HepG2 (cell line): ENCODE data around the gene BMP8A. TPM values are rescaled to one million over a fixed set of nuclear protein-coding genes. Genes with fewer than 3 reads are reported as not detected.

ENCODE experiments used
- ATAC-seq: fragments of 200-7000 bp; cut with Tn5 transposase; 3 replicates; pipeline ENCODE4 v1.9.1; 2020; ENCODE audit warnings: mild to moderate bottlenecking, moderate library complexity
- BruUV-seq: library from RNA; stranded (reverse); fragments of 400-500 nt; replicated peaks from 2 replicates; lab custom pipeline; 2021; lab: Mats Ljungman, UMichigan
- CTCF ChIA-PET: fragments of 300-600 bp; formaldehyde crosslinking; extraction: SDS; loops from one replicate; lab custom pipeline; 2021; ENCODE audit warnings: low total read pairs, inconsistent platforms, low intra/inter-chr PET ratio; lab: Yijun Ruan, JAX
- POLR2A ChIA-PET: fragments of 350-600 bp; sonication (Branson Sonifier 250); formaldehyde crosslinking; loops from one replicate; lab custom pipeline; 2020; ENCODE audit warnings: antibody characterized with exemption, inconsistent platforms; lab: Yijun Ruan, JAX
- DNase-seq: peaks from one replicate; pipeline ENCODE4 v3.0.0-alpha.2; 2015; ENCODE audit warnings: low spot score
- FAIRE-seq: peaks from 3 replicates; lab custom pipeline; 2011; peaks lifted over from hg19 to GRCh38; lab: Jason Lieb, UNC
- H2AFZ ChIP-seq: one replicate; pipeline ENCODE4 v1.6.1; 2011; ENCODE audit warnings: low read length, inconsistent platforms
- H3K27ac ChIP-seq: fragments of 300-600 bp; 3 replicates; pipeline ENCODE4 v1.8.0; 2011; ENCODE audit warnings: mixed run types, mild to moderate bottlenecking, mixed read lengths, low read length, inconsistent platforms; ENCODE audit not compliant: insufficient read depth; ENCODE audit errors: extremely low read length
- H3K27me3 ChIP-seq, 2 experiments: fragments of 200-600 bp in 1 of 2; 2 replicates in 1 of 2; 3 replicates in 1 of 2; pipeline versions ENCODE4 v1.6.0 to v1.8.0; 2011; ENCODE audit warnings: low read length in 2 of 2, mild to moderate bottlenecking in 2 of 2, moderate library complexity in 2 of 2, inconsistent platforms in 1 of 2; ENCODE audit not compliant: insufficient read depth in 2 of 2, control insufficient read depth in 1 of 2
- H3K36me3 ChIP-seq, 2 experiments: fragments of 200-600 bp in 1 of 2; replicated peaks in 1 of 2; 2 replicates in 1 of 2; 3 replicates in 1 of 2; pipeline versions ENCODE4 v1.5.1 to v1.8.0; 2011; ENCODE audit warnings: low read length in 2 of 2, inconsistent platforms in 1 of 2; ENCODE audit not compliant: insufficient read depth in 2 of 2, control insufficient read depth in 1 of 2
- H3K4me1 ChIP-seq: 2 replicates; pipeline ENCODE4 v1.5.1; 2012; ENCODE audit warnings: low read length, inconsistent platforms; ENCODE audit not compliant: insufficient read depth
- H3K4me2 ChIP-seq: 2 replicates; pipeline ENCODE4 v1.6.0; 2011; ENCODE audit warnings: low read depth, low read length, inconsistent platforms
- H3K4me3 ChIP-seq, 3 experiments: fragments of 200-600 bp in 1 of 3; sonication (generic), shearing (Covaris generic) in 1 of 3; replicated peaks in 1 of 3; 2 replicates each; pipeline ENCODE4 v1.5.1; 2011 to 2016; ENCODE audit warnings: low read length in 3 of 3, inconsistent platforms in 2 of 3, low read depth in 2 of 3, mild to moderate bottlenecking in 2 of 3, control low read depth in 1 of 3, mixed read lengths in 1 of 3; ENCODE audit not compliant: insufficient read depth in 1 of 3
- H3K79me2 ChIP-seq: one replicate; pipeline ENCODE4 v1.6.1; 2011; ENCODE audit warnings: low read length, inconsistent platforms; ENCODE audit not compliant: insufficient read depth
- H3K9ac ChIP-seq: 2 replicates; pipeline ENCODE4 v1.6.0; 2011; ENCODE audit warnings: mild to moderate bottlenecking, low read depth, low read length, inconsistent platforms; ENCODE audit not compliant: insufficient read depth
- H3K9me3 ChIP-seq: 2 replicates; pipeline ENCODE4 v1.5.1; 2012; ENCODE audit warnings: mild to moderate bottlenecking, low read length
- H4K20me1 ChIP-seq: 2 replicates; pipeline ENCODE4 v1.6.0; 2011; ENCODE audit warnings: inconsistent platforms, mild to moderate bottlenecking, low read length, moderate library complexity; ENCODE audit not compliant: insufficient read depth
- AHR ChIP-seq: IDR thresholded peaks from 2 replicates; pipeline ENCODE4 v1.6.1; 2018; ENCODE audit warnings: missing genetic modification reagents, missing compliant biosample characterization
- HOXA9 ChIP-seq: sonication (generic); formaldehyde crosslinking; IDR thresholded peaks from 2 replicates; pipeline ENCODE4 v1.8.1; 2022; ENCODE audit warnings: missing genetic modification reagents, mild to moderate bottlenecking, moderate library complexity, borderline replicate concordance
- IKZF4 ChIP-seq: sonication (generic); formaldehyde crosslinking; IDR thresholded peaks from 2 replicates; pipeline ENCODE4 v1.5.1; 2020; ENCODE audit warnings: borderline replicate concordance, mild to moderate bottlenecking, low read depth, missing genetic modification reagents; ENCODE audit errors: not compliant biosample characterization
- PHF5A ChIP-seq: IDR thresholded peaks from one replicate; pipeline ENCODE4 v1.6.1; 2018; ENCODE audit warnings: low read depth, missing genetic modification reagents; ENCODE audit not compliant: unreplicated experiment
- POLR2AphosphoS5 ChIP-seq: IDR thresholded peaks from 2 replicates; pipeline ENCODE4 v1.6.1; 2012; ENCODE audit warnings: low read depth, low read length
- RBM22 ChIP-seq: fragments of 200-400 bp; formaldehyde crosslinking; optimal IDR thresholded peaks from 2 replicates; pipeline ENCODE3; 2017; ENCODE audit warnings: mild to moderate bottlenecking, low read length, moderate library complexity
- YEATS2 ChIP-seq: sonication (generic); formaldehyde crosslinking; IDR thresholded peaks from 2 replicates; pipeline ENCODE4 v1.4.0; 2020; ENCODE audit warnings: missing genetic modification reagents, borderline replicate concordance
- ZNF510 ChIP-seq: sonication (generic); formaldehyde crosslinking; IDR thresholded peaks from 2 replicates; pipeline ENCODE4 v1.4.0; 2020; ENCODE audit warnings: low read depth, mild to moderate bottlenecking, missing genetic modification reagents
- ZSCAN25 ChIP-seq: sonication (generic); formaldehyde crosslinking; IDR thresholded peaks from 2 replicates; pipeline ENCODE4 v1.8.0; 2022; ENCODE audit warnings: mild to moderate bottlenecking, missing genetic modification reagents
- WGBS: methylation state at CpG from one replicate; pipeline ENCODE4 v1.1.6; 2017; ENCODE audit warnings: low lambda C conversion rate; 5-methylcytosine and 5-hydroxymethylcytosine counted together
- in situ Hi-C: cut with HindIII; loops from 2 replicates; pipeline ENCODE4 v1.10.0; 2017; ENCODE audit warnings: low pct_unique_long_range_greater_than_20kb; ENCODE audit not compliant: extremely low pct_ligation_motif_present
- intact Hi-C: fragments of 100-400 bp; cut with micrococcal nuclease; formaldehyde crosslinking; loops from one replicate; pipeline ENCODE4 v1.10.0; 2022; ENCODE audit not compliant: unreplicated experiment
- polyA plus RNA-seq, 8 experiments: library from polyadenylated mRNA; depleted of rRNA in 3 of 8; stranded (reverse) in 7 of 8; unstranded in 1 of 8; fragments of >200 nt; fragmentation: Illumina TruSeq in 4 of 8; extraction: Trizol in 4 of 8; gene quantifications; 2 replicates each; pipeline versions ENCODE4 v1.2.1 to v1.2.3, GENCODE V29; 2011 to 2016; ENCODE audit warnings: low read depth in 4 of 8, missing spikeins in 1 of 8, mixed read lengths in 1 of 8; ENCODE audit not compliant: insufficient read depth in 1 of 8
- total RNA-seq, 5 experiments: library from RNA; depleted of rRNA; stranded (reverse); fragments of >200 nt; fragmentation: Illumina TruSeq; extraction: Trizol; gene quantifications; 2 replicates each; pipeline ENCODE4 v1.2.3, GENCODE V29; 2016; ENCODE audit warnings: low read depth in 1 of 5
- TF ChIP-seq, protein P1 (sequence below): IDR thresholded peaks from 2 replicates; pipeline ENCODE4 v1.6.1; 2012; ENCODE audit warnings: low read length, improper control_type of control experiment
- TF ChIP-seq, protein P2 (sequence below): sonication (generic); formaldehyde crosslinking; IDR thresholded peaks from 2 replicates; pipeline ENCODE4 v1.4.0; 2020; ENCODE audit warnings: missing genetic modification reagents, borderline replicate concordance
- TF ChIP-seq, protein P3 (sequence below): sonication (generic); formaldehyde crosslinking; IDR thresholded peaks from 2 replicates; pipeline ENCODE4 v1.8.0; 2022; ENCODE audit warnings: missing genetic modification reagents, mild to moderate bottlenecking, borderline replicate concordance

BMP8A gene
- total and polyA plus RNA-seq, 2 of the 13 experiments (the other 11 are each of a cell fraction or from before 2014, with no cell fraction given) = 0.05 TPM; not detected in 1

DNA sequence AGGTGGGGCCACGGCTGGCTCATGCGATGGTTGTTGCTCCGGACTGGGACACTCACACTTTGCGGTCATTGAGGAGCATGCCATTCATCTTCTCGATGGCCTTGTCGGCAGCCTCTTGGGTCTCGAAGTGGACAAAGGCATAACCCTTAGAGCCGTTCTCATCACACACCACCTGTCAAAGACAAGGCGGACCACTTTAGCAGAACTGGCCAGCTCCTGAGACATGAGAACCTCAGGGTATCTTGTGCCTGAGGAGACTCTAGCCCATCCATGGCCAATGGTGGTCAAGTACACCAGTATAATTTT is 79.7 kb downstream of the BMP8A start:
- ChIA-PET CTCF (no interaction called here), POLR2A (no interaction called here)
- Histone ChIP-seq H3K36me3 (peaks cover 23 to 72% of the 10 kb centered on the region in 2 experiments), H3K4me2 (no peak overlapping the region), H3K79me2 (peaks cover 67% of the 10 kb centered on the region), H3K27ac (no peak overlapping the region), H3K9ac (no peak overlapping the region), H2AFZ (no peak overlapping the region), H3K9me3 (no peaks in the 10 kb centered on the region), H3K27me3 (no peaks in the 10 kb centered on the region; a peak in 1 of 5 replicates), H3K4me1 (peaks cover 87% of the 10 kb centered on the region), H4K20me1 (peaks cover 57% of the 10 kb centered on the region), H3K4me3 (no peak overlapping the region)
- 0 out of 2 replicates have a peak, but pooled peaks have one; percentile 7 for TF ChIP-seq POLR2AphosphoS5
- TF ChIP-seq HOXA9 (CRISPR knock-in tag) = no peak
- TF ChIP-seq RBM22 = peak; percentile 72
- intact Hi-C loops = no loop called here
- FAIRE-seq = no peak
- no peak for DNase-seq
- in situ Hi-C loops = no loop called here
- no peak for ATAC-seq
- BruUV-seq = no TSS peak
- WGBS = 97% methylated on average over 9 of the region's 9 CpGs

DNA sequence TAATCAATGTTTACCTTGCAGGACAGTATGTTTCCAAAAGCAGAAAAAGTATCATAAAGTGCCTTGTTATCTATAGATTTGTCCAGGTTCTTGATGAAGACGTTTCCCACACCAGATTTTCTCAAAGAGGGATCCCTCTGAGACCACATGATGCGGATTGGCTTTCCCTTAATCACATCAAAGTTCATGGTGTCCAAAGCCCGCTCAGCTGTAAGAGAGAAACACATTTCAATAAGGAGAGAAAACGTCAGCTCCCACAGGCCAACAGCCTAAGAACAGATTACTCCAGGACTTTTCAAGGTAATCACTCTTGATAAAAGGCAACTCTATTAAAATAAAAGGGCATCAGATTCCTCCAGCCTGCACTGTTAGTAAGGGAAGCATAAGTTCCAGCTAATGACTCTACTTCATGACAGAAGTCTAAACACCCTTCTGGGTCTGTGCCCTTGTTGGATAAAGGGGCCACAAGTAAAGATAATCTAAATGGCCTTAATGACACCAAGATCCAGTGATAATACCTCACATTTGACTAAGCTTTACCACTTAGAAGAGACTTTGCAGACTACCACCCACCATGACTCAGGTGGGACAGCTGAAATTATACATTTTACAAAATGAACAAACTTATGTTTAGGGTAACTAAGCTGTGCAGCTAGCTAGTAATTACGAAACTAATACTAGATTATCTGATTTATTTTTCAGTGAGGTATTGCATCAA is 81.1 kb downstream of the BMP8A start:
- POLR2A ChIA-PET = no interaction called here
- H3K4me2 ChIP-seq = peak overlapping the region; percentile 36
- TF ChIP-seq, protein P1, sequence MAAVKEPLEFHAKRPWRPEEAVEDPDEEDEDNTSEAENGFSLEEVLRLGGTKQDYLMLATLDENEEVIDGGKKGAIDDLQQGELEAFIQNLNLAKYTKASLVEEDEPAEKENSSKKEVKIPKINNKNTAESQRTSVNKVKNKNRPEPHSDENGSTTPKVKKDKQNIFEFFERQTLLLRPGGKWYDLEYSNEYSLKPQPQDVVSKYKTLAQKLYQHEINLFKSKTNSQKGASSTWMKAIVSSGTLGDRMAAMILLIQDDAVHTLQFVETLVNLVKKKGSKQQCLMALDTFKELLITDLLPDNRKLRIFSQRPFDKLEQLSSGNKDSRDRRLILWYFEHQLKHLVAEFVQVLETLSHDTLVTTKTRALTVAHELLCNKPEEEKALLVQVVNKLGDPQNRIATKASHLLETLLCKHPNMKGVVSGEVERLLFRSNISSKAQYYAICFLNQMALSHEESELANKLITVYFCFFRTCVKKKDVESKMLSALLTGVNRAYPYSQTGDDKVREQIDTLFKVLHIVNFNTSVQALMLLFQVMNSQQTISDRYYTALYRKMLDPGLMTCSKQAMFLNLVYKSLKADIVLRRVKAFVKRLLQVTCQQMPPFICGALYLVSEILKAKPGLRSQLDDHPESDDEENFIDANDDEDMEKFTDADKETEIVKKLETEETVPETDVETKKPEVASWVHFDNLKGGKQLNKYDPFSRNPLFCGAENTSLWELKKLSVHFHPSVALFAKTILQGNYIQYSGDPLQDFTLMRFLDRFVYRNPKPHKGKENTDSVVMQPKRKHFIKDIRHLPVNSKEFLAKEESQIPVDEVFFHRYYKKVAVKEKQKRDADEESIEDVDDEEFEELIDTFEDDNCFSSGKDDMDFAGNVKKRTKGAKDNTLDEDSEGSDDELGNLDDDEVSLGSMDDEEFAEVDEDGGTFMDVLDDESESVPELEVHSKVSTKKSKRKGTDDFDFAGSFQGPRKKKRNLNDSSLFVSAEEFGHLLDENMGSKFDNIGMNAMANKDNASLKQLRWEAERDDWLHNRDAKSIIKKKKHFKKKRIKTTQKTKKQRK = no peak
- TF ChIP-seq, protein P2, sequence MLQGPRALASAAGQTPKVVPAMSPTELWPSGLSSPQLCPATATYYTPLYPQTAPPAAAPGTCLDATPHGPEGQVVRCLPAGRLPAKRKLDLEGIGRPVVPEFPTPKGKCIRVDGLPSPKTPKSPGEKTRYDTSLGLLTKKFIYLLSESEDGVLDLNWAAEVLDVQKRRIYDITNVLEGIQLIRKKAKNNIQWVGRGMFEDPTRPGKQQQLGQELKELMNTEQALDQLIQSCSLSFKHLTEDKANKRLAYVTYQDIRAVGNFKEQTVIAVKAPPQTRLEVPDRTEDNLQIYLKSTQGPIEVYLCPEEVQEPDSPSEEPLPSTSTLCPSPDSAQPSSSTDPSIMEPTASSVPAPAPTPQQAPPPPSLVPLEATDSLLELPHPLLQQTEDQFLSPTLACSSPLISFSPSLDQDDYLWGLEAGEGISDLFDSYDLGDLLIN (CRISPR knock-in tag) = no peak
- TF ChIP-seq, protein P3, sequence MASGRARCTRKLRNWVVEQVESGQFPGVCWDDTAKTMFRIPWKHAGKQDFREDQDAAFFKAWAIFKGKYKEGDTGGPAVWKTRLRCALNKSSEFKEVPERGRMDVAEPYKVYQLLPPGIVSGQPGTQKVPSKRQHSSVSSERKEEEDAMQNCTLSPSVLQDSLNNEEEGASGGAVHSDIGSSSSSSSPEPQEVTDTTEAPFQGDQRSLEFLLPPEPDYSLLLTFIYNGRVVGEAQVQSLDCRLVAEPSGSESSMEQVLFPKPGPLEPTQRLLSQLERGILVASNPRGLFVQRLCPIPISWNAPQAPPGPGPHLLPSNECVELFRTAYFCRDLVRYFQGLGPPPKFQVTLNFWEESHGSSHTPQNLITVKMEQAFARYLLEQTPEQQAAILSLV (CRISPR knock-in tag) = no peak
- no peak for TF ChIP-seq AHR (CRISPR knock-in tag)
- TF ChIP-seq ZSCAN25 (CRISPR knock-in tag) = no peak
- TF ChIP-seq IKZF4 (CRISPR knock-in tag) = no peak
- TF ChIP-seq ZNF510 (CRISPR knock-in tag) = no peak
- no peak for TF ChIP-seq PHF5A (CRISPR knock-in tag)
- no peak for TF ChIP-seq YEATS2 (CRISPR knock-in tag)

More for the DNA sequence above, 81.1 kb downstream of the BMP8A start:
- DNase-seq (no peak), FAIRE-seq (no peak), ATAC-seq (no peak)
- H3K9ac ChIP-seq = no peak overlapping the region
- H4K20me1 ChIP-seq = peaks cover 45% of the 10 kb centered on the region
- no TSS peak for BruUV-seq
- intact Hi-C loops = no loop called here
- H3K27me3 ChIP-seq = no peaks in the 10 kb centered on the region; a peak in 1 of 5 replicates
- peaks cover 21 to 59% of the 10 kb centered on the region in 2 experiments for H3K36me3 ChIP-seq
- H3K4me3 ChIP-seq = no peak overlapping the region; a peak in 1 of 6 replicates
- no peaks in the 10 kb centered on the region for H3K9me3 ChIP-seq
- H2AFZ ChIP-seq = no peak overlapping the region
- H3K79me2 ChIP-seq = peaks cover 58% of the 10 kb centered on the region
- 77% methylated on average over 5 of the region's 5 CpGs for WGBS
- in situ Hi-C loops = no loop called here
- H3K4me1 ChIP-seq = peaks cover 73% of the 10 kb centered on the region
- H3K27ac ChIP-seq = no peak overlapping the region
- CTCF ChIA-PET = no interaction called here
